Activated T-helper 1 cell treated with Interleukin-2 at 50 U/mL for 16 hours (primary cell): Measurements from ENCODE around the gene MYORG.

ENCODE experiments used
- DNase-seq: peaks from one replicate; pipeline ENCODE4 v3.0.0-alpha.2; 2020; ENCODE audit warnings: low read depth

MYORG gene

DNA sequence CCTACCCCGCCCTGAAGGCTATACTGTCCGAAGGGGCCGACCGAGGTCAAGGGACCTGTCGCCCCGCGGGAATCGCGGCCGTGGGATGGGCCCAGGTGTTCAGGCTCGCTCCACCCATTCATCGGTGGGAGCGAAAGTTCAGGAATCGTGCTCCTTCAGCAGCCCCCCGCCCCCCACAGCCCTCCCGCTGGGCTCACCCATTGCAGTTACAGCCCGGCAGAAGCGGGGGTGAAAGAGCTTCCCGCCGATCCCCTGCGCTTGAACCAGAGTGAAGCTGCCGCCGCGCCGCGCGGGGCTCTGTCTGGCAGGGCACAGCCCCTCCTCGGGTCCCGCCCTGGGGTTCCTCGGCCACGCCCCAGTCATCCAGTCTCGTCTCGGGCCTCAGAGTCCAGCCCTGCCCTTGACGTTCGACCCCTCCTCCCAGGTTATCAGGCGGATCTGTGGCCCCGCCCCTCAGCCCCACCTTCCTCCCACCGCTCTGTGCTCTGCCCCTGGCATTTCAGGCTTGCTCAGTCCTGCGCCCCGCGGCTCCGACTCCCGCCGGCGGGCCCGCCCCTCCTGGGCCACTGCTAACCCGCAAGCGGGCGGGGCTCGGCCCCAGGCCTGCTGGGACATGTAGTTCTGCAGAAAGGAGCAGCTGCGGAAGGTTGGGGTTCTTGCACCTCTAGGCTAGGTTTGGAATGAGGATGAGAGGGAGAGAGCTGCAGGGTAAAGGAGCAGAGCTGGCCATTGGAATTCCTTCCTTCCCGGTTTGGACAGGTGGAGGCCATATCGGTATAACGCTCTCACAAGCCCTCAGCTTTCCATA, at the start of gene MYORG:
Gene MYORG (minus strand): TSS at position 303 of the 808 bp plus-strand sequence. CDS start 3,955 bp downstream, outside the sequence.
- peak; percentile 95 for DNase-seq

DNA sequence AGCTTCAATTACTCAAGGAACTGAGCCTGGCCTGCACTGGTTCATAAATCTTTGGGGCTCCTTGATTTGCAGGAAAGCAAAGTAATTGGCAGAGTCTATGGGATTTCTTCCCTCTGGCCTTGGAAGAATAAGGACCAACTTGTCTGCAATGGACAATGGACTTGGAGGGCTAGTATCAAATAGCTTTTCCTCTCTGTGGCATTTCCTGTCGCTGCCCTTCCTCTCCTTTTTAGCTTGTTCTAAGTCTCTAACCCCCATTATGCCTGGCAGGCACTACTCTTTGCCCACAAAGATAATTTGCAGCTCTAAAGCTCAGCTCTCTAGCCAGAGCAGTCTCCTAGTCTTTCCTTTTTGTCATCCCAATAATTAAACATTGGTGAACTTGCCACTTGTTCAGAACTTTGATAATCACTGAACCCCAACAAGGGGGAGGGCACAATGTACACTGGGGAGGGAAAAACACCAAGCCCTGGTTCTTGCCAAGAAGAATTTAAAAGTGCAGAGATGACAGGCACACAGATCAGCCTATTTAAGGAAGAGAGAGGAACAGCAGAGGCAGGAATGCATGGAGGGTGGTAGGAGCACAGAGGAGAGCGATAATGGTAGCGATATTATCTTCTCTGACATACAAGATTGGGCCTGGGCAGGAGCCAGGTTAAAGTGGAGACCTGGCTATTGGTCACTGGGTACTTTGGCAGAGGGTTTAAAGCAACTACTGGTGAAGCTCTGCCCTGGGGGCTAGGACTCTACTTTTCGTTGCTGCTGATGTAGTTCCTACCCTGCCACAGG, 43.2 kb upstream of the MYORG start:
- DNase-seq = no peak

DNA sequence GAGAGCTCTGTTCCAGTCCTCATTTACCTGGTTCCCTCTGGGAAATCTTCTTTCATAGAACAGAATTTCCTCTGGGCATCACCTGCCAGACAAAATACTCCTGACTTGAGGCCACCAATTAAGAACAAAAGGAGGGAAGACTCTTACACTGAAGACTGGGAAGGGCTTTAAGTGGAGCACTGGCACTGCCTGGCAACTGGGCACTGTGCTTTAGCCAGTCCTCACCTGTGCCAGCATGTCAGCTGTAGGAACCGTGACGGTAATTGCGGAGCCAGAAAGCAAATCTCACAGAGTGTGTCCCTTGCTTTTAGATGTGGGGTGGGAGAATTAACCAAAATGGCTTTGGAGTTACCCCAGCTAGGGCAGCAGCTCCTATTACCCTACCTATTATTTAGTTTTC, 41.0 kb upstream of the MYORG start:
- no peak for DNase-seq

DNA sequence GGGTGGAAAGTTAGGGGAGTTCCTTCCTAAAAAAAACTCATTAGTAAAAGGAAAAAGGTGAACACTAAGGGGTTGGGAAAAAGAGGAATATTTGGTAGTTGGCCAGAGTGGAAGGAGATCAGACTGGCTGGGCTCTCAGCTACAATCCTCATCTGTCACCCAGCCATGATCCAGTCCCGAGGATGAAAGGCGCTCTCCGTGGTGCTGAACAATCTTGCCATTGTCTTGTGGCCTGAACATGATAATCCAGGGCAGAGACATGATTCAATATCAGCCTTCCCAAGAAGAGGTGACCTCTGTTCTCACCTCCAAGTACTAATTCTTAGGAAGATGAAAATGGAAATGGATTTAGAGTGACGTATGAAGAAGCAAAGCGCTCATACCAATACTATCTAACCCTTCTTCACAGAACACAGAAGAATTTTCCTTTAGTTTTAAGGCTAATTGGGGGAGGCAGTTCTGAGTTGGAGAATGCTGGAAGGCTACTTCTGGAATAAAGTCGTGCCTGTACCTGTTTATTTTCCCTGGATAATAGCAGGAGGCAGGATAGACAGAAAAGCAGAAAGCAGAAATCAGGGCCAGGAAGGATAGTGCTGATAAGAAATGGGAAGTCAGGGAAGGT, 36.6 kb upstream of the MYORG start:
- DNase-seq = no peak

DNA sequence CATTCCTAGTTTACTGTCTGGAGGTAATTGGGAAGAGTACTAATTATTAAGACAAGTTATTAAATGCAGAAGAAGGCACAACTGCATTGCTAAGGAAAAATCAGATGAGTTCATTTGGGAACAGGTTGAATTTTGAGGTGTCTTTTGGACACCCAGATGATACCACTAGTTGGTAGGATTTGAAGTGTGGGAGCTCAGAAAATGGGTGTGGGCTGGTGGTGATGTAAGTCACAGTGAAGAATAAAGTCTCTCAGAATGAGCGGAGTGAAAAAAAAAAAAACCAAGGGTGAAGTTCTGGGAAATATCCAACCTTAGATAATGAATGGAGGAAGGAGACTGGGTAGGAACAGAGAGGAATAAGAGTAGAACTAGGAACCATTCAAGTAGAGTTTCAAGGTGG, 35.6 kb upstream of the MYORG start:
- DNase-seq = no peak

DNA sequence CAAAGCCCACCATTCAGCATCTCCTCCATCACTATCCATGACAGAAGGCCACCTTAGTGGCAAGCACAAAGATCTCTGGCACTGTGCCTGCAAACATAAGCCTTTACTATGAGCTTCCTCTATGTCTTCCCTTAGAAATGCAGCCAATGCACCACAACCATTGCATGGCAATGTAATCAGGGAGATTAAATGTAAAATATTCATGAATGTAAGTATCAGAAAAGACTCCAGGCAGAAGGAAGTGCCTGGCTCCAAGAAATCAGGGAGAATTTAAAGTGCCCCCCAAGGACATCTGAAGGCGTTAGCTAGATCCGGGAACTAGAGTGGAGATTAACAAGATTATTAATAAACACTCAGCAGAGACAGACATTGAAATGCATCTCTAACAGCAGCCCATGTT, 32.5 kb upstream of the MYORG start:
- no peak for DNase-seq

DNA sequence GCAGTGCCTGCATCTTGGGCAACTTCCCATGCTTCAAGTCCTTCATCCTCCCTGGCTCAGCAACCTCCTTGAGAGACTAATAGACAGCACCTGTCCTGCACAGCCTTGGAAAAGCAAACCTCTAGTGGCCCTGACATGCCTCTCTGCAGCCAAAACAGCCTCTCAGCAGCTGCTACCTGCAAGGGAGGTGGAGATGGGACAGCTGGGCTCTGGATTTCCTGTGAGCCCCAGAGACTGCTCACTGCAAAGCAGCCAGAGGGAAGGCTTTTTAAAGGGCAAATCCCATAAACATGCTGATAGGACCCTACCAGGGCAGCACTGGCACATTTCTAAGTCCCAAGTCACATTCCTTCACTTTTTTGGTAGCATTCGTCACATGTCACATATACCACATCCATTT, 31.5 kb upstream of the MYORG start:
- no peak for DNase-seq

DNA sequence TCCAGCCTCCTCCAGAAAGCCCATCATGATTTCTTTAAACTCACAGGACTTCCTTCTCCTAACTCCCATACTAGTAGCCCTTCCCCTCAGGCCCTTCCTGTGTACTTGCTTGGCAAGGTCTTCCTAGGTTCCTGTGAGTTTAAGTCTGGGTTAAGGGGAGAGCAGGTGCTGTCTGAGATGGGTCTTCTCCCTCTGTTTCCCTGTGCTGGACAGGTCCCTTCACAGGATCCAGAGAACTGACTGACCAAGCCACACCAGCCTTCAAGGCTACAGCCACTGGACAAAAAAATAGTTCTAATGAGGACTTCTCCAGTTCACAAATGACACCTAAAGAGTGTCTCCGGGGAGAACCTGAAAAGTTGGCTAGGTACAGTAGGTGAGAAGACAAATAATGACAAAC, 29.5 kb upstream of the MYORG start:
- DNase-seq = no peak

DNA sequence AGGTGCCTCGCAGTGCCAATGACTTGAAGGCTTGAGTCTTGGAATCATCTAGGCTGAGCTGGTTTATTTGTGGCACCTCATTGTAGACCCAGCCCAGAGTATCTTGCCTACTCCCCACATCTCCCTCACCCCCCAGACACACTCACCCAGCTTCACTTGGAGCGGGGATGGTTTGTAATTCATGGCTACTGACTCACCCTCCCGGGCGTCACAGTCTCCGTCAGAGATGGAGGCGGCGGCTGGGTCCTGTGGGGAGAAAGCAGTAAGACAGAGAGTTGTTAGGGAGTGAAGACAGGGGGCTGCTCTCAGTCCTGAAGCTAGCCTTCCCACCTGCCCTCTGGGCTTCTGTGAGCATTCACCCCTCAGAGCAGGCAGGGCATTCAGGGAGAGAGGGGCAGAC, 29.0 kb upstream of the MYORG start:
- no peak for DNase-seq

DNA sequence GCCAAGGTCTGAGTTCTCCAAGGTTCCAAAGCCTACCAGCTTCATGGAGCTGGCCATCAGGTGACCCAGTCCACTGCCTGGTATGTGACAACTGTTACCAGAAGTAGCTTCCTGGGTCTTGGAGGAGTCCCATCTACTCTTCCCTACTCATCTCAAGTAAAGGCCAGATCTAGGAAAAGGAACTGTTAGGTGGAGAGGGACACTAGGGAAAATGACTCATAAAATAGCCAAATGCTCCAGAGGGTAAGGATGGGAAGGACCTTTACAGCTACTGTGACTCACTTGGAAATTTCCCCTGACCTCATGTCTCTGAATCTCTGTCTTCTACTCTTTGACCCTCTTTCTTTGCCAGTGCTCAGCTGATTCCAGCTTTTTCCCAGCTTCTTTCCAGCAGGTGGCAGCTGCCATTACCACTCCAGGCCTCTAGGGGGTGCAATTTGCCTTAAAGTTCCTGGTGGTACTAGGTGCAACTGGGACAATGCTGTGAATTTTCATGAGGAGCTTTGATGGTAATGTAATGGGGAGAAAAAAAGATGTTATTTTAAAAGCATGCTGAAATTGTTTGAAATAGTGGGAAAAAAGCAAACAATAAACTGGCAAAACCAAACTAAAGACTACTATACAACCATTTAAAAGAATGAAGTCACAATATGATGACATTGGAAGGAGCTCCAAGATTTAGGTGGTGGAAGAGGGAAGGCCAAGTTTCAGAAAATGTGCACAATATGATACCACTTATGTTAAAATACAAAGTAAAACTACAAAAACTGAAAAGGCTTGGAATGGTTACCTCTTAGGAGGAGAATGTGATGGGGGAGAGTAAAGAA, 27.1 kb upstream of the MYORG start:
- DNase-seq = no peak

DNA sequence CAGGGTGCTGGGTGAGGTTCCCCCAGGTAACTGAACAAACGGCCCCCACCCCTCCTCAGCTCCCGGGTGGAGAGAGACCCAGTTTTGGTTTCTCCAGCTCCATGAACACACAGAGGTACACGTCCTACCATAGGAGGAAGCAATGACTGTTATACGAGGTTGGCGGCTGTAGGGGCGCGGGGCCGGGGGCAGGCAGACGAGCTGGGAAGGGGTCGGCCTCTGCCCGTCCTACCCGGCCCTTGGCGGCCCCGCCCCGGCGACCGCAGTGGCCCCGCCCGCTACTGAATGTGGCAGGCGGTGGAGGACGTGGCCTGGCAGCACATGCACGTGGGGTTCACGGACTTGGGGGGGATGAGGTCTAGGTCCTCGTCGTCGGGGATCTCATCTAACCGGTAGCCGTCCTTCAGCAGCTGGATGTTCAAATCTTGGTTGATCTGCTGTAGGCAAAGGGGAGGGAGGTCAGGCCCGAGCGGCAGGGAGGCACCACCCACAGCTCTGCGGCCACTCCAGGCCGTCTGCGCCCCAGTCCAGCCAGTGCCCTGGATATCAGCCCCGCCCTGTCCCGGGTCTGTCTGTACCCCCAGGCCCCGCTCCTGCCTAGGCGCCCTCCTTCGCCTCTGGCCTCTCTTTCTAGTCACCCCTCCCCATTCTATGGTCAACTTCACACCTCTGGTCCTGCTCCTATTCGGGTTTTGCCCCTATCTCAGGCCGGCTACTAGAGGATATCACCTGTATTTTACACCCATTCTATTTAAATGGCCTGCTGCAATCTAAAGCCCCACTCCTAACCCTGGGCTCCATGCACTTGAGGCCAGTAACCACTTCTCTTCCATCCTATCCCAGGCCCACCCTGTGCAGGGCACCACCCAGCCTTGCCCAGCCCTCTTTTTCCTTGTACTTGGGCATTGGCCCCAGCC, 24.2 kb upstream of the MYORG start:
- DNase-seq = no peak

DNA sequence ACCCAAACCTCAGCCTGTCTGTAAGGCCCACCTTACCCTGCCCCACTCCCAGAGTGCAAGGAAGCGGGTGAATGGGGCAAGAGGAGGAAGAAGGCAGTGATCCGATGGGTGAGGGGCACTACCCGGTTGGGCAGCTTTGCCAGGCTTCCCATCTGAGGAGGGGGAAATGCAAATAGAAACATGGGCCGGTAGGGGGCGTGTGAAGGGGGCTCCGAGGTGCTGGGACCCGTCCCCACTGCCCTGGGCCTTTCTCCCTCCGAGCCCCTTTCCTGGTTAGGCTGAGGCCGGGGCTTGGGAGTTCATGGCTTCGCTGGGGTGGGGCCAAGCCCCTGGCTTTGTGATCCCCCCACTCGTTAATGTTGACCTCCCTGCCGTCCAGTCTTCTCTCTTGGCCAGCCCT, 23.6 kb upstream of the MYORG start:
- no peak for DNase-seq

DNA sequence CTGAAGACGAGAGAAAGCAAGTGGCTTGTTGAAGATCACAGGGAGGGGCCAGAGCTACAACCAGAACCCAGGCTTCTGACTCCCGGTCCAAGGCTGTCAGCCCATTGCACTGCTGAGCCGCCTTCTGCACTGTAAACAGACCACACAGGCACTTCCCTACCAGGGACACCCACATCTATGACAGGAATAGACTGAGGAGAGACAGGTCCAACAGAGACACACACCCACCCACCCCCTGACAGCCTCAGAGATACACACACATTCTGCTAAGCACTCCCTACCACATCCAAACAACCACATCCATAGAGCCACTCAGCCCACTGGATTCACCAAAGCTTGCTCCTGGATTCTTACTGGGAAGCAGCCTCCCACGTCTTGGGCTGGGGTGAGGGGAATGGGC, 23.0 kb upstream of the MYORG start:
- no peak for DNase-seq

DNA sequence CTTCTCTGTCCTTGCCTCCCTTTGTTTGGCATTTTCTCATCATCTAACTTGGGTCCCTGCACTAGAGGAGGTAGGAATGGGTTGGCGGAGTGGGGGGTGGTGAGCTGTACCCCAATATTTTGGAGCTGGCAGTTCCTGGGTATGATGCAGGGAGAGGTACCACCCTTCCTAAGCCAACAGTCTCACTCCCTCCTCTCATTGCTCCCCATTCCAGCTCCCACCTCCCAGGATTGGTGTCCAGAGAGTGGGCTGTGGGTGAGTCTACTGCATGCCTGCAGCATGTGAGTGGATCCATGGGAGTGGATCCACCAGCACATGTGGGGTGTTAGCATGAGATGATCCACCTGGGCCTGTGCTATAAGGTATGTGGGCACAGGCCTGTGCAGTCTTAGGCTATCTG, 22.2 kb upstream of the MYORG start:
- DNase-seq = no peak

DNA sequence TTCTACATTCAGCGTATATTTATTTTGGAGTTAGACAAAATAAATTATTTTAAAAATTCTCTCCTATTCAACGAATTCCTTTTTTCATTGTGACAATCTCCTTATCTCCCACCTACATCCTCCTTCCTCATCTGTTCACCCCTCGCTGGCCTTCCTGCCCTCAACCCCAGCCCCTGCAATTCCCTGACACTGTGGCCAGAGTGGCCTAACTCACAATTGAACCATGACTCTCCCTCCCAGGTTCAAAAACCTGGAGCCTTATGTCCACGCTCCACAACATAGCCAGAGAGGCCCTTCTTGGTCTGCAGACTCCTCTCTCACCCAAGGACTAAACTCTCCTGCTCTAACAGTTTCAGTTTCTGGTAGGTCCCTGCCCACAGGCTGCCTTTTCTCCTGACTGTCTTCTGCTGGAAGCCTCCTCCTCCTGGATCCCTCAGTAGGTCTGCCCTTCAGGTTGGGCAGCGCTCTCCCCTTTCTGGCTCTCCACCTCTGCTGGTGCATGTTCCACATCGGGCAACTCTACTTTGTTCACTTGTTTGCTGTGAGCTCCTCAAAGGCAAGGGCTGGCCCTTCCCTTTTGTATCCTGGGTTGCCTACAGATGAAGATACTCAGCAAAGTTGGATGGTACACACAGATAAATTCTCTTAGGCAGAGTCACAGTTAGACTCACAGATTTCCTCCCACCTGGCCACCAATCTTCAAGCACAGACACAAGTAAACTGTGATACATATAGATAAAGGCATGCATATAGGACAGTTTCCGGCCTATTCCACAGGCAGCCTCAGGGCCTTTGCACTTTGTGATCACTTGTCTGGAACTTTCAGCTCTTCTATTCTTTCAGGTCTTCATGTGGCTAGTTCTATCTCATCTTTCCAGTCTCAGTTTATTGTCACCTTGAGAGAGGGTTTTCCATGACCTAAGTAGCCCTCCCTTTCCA, 19.8 kb upstream of the MYORG start:
- DNase-seq = no peak

DNA sequence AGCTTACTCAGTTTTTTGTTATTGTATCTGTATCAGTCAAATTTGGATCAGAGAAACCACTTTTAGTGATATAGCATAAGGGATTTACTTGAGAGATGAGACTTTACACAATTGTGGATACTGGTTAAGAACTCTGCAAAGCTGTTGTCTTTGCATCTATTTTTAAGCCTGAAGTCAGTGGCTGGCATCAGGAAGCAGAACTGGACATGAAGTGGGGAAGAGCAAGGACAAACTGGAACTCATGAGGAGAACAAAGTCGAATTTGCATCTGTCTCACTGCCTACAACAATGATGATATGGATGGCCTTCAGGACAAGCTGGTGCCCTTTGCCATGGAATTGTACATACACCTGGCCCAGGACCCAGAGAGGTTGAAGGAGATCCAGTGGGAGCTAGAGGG, 15.8 kb upstream of the MYORG start:
- no peak for DNase-seq

DNA sequence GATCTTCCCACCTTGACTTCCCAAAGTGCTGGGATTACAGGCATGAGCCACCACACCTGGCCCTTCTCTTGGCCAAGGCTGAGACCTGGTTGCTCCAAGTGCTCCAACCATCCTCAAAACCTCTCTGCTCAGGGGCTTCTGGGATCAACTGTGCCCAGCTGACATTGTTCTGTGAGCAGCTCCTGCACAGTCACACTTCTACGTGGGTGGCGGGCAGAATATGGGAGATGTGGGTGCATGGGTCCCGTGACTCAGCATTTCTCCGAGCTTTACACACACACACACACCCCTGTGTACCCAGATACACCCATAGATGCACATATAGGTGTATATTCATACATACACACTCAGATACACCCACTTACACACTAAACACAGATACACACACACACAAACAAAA, 10.5 kb upstream of the MYORG start:
- DNase-seq = no peak

DNA sequence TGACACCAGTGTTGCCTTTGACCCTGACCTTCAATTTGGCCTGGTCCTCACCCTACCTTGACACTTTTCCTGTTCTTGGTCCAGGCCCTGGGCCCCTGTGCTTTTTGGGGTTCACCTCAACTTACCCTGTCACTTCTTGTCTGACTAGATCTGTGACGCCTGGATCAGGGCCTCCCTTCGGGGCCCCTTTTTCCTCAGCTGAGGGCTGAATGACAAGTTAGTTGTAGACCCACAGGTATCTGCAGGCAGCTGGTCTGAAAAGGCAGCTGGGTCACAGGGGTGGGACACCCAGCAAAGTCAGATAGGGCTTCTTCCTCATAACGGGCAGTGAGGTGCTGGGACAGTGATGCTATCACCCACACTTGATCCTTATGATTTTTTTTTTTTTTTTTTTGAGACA, 10.0 kb upstream of the MYORG start:
- no peak for DNase-seq

DNA sequence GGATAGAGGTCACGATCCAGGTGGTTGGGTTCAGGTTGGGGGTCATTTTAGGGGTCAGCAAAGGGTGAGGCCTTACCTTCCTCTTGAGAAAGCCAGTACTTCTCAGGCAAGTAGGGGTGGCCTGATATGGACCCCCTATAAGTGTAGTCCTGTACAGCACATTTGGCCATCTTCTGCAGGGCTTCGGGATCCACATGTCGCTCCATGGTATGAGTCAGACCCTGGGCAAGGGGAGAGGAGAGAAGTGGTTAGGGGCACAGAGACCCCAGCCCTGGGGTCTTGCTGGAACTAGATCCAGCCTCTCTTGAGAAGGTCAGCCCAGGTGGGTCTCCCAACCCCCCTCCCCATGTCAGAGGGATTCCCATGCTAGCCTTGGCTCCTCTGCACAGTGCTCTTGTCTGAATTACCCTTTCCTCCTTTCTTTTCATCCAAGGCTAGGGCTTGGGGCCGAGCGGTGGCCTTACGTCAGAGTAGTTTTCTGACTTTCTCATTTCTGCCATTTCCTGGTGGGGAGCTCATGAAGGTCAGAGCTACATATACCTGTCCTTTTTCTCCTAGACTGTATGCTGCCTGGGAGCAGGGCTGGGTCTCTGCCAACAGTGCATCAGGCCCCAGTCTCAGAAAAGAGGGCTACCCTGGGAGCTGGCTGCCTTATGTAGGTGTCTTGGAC, 9.0 kb upstream of the MYORG start:
- DNase-seq = no peak
